Omental fat pad (tissue), 4 donors: ENCODE data around the gene ITGA1. TPM values are rescaled to one million over a fixed set of nuclear protein-coding genes. Genes with fewer than 3 reads are reported as not detected.

Source experiments
- ATAC-seq: fragments of 150-250 bp; one replicate; pipeline ENCODE4 v1.9.1; 2016; ENCODE audit warnings: mild to moderate bottlenecking, moderate library complexity; ENCODE audit not compliant: low FRiP score
- DNase-seq: peaks from one replicate; pipeline ENCODE4 v3.0.0-alpha.2; 2019; ENCODE audit warnings: low spot score
- total RNA-seq, 4 donors: library from RNA; depleted of rRNA; stranded (reverse); fragments of >200 nt; gene quantifications; one replicate each; pipeline ENCODE4 v1.1.0, GENCODE V29; 2016
- TF ChIP-seq, protein P1 (sequence below), 3 donors: fragments of 450-650 bp; IDR thresholded peaks; one replicate each; pipeline ENCODE4 v1.5.1; 2016 to 2017; ENCODE audit warnings: antibody characterized with exemption in 3 of 3, mild to moderate bottlenecking in 3 of 3, moderate library complexity in 2 of 3

Gene ITGA1
- total RNA-seq, 4 donors from 2014 or later: 23.0 to 181 (median 55.0) TPM

- no peak for DNase-seq
- TF ChIP-seq, protein P1, sequence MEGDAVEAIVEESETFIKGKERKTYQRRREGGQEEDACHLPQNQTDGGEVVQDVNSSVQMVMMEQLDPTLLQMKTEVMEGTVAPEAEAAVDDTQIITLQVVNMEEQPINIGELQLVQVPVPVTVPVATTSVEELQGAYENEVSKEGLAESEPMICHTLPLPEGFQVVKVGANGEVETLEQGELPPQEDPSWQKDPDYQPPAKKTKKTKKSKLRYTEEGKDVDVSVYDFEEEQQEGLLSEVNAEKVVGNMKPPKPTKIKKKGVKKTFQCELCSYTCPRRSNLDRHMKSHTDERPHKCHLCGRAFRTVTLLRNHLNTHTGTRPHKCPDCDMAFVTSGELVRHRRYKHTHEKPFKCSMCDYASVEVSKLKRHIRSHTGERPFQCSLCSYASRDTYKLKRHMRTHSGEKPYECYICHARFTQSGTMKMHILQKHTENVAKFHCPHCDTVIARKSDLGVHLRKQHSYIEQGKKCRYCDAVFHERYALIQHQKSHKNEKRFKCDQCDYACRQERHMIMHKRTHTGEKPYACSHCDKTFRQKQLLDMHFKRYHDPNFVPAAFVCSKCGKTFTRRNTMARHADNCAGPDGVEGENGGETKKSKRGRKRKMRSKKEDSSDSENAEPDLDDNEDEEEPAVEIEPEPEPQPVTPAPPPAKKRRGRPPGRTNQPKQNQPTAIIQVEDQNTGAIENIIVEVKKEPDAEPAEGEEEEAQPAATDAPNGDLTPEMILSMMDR (IDR thresholded peaks at IDR 0.05): no peak
- ATAC-seq: no peak
Measured at GRCh38 chr5:52824827-52825226, 37.1 kb downstream of the ITGA1 start.

DNA sequence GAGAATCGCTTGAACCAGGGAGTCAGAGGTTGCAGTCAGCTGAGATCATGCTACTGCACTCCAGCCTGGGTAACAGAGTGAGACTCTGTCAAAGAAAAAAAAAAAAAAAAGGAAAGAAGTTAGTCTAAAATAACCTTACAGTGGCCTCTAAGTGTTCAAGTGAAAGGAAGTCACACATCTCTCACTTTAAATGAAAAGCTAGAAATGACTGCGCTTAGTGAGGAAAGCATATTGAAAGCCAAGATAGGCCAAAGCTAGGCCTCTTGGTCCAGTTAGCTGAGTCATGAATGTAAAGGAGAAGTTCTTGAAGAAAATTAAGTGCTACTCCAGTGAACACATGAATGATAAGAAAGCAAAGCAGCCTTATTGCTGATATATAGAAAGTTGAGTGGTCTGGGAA is 38.1 kb downstream of the ITGA1 start:
- ATAC-seq (no peak), DNase-seq (no peak)
- TF ChIP-seq, protein P1 (IDR thresholded peaks at IDR 0.05): no peak

- DNase-seq (no peak), ATAC-seq (no peak)
- TF ChIP-seq, protein P1 (IDR thresholded peaks at IDR 0.05): no peak
Measured at GRCh38 chr5:52827815-52828214, 40.1 kb downstream of the ITGA1 start.

DNA sequence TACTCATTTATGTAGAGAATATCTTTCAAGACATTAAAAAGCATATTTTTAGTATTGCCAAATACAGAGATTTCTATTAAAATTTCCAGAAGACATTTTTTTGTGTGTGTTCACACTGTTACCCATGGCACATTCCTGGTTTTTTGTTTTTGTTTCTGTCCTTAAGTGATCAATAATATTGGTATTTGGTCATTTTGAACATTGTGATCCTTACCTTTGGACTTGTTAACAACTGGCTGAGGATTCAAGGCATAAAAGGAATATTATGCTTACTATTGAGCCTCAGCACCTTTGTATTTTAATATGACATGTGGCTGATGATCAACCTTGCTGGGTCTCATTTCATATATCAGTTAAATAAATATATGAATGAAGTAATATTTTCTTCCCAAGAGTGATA is 41.9 kb downstream of the ITGA1 start:
- ATAC-seq (no peak), DNase-seq (no peak)
- TF ChIP-seq, protein P1 (IDR thresholded peaks at IDR 0.05): no peak

DNA sequence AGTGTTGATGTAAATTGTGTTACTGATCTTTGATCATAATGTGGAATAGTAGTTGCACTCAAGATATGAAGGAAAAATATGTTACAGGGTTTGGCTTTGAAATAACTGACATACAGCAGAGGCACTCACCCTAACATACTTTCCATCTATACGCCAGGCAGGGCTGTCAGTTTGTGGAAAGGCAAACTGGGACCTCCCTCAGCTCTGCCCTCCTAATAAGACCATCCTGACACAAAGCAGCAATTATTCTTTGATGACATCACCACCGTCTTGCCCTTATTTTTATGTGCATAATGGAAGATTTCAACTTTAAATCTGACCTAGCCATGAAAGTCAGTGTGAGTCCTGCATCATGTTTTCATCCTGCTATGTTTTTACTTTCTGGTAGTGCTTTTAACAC is 42.9 kb downstream of the ITGA1 start:
- TF ChIP-seq, protein P1 (IDR thresholded peaks at IDR 0.05): no peak
- no peak for ATAC-seq

GRCh38 chr5:52831786-52832511 is 44.2 kb downstream of the ITGA1 start:
- DNase-seq (no peak), ATAC-seq (no peak)
- TF ChIP-seq, protein P1 (IDR thresholded peaks at IDR 0.05): no peak

More for the DNA sequence above, 42.9 kb downstream of the ITGA1 start:
- no peak for DNase-seq

DNA sequence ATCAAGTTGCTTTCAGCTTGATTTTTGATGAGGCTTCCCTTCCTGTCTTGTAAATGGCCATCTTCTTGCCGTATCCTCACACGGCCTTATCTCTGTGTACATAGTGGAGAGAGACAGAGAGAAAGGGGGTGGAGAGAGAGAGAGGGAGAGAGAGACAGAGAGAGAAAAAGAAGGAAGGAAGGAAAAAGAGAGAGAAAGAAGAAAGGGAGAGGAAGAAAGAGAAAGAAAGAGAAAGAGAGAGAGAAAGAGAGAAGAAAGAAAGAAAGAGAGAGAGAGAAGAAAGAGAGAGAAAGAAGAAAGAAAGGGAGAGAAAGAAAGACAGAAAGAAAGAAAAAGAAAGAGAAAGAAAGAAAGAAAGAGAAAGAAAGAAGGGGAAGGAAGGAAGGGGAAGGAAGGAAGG is 46.6 kb downstream of the ITGA1 start:
- DNase-seq (no peak), ATAC-seq (no peak)
- TF ChIP-seq, protein P1 (IDR thresholded peaks at IDR 0.05): no peak
